C4-2B (cell line): ENCODE results near the gene R3HDML.

Source experiments
- ZFX ChIP-seq: fragments of 450-650 bp; IDR thresholded peaks from 2 replicates; pipeline ENCODE4 v1.6.1; 2017
- TF ChIP-seq, protein P1 (sequence below): fragments of 450-650 bp; conservative IDR thresholded peaks from 2 replicates; pipeline ENCODE4 v1.5.1; 2017; ENCODE audit warnings: mild to moderate bottlenecking

DNA sequence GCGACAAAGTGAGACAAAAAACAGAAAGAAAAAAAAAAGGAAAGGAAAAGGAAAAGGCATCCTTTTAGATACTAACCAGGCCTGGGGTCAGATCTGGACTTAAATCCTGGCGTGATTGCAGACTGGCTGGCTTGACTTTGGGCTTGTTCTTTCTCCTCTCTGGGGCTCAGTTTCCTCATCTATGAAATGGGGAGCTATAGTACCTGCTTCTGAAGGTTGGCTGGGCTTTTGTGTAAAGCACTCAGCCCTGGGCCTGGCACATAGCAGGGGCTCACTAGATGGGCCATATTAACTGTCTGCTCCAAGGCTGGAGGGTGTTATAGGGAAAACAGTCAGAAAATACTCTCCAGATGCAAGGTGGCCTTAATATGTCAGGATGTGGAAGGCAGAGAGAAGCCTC, 1.2 kb upstream of the R3HDML start:
- TF ChIP-seq, protein P1, sequence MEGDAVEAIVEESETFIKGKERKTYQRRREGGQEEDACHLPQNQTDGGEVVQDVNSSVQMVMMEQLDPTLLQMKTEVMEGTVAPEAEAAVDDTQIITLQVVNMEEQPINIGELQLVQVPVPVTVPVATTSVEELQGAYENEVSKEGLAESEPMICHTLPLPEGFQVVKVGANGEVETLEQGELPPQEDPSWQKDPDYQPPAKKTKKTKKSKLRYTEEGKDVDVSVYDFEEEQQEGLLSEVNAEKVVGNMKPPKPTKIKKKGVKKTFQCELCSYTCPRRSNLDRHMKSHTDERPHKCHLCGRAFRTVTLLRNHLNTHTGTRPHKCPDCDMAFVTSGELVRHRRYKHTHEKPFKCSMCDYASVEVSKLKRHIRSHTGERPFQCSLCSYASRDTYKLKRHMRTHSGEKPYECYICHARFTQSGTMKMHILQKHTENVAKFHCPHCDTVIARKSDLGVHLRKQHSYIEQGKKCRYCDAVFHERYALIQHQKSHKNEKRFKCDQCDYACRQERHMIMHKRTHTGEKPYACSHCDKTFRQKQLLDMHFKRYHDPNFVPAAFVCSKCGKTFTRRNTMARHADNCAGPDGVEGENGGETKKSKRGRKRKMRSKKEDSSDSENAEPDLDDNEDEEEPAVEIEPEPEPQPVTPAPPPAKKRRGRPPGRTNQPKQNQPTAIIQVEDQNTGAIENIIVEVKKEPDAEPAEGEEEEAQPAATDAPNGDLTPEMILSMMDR, result no peak
- no peak for TF ChIP-seq ZFX
